Pulmonary artery endothelial cell (primary cell): ENCODE measurements around the gene ACIN1. TPM values are rescaled to one million over a fixed set of nuclear protein-coding genes. Genes with fewer than 3 reads are reported as not detected.

Experiments
- DNase-seq: peaks from one replicate; pipeline ENCODE4 v3.0.0-alpha.2; 2011; ENCODE audit warnings: low read depth, low spot score
- total RNA-seq: library from RNA; depleted of rRNA; stranded (reverse); fragments of >200 nt; gene quantifications from 2 replicates; pipeline ENCODE4 v1.2.3, GENCODE V29; 2014

ACIN1 gene
- total RNA-seq, 1 donor from 2014 or later = 62.8 TPM

- no peak for DNase-seq
Measured at GRCh38 chr14:23080474-23080873, 14.5 kb downstream of the ACIN1 start.

- no peak for DNase-seq
Measured at GRCh38 chr14:23079716-23080115, 15.2 kb downstream of the ACIN1 start.

GRCh38 chr14:23078692-23079116 lies 16.2 kb downstream of the ACIN1 start:
- DNase-seq = peak; percentile 70

- DNase-seq = no peak
Measured at GRCh38 chr14:23077962-23078361, 17.0 kb downstream of the ACIN1 start.

GRCh38 chr14:23076785-23077408 lies 18.0 kb downstream of the ACIN1 start:
- no peak for DNase-seq

GRCh38 chr14:23074906-23075305 lies 20.0 kb downstream of the ACIN1 start:
- DNase-seq = no peak

- DNase-seq = no peak
Measured at GRCh38 chr14:23071921-23072539, 22.9 kb downstream of the ACIN1 start.

- DNase-seq = peak; percentile 78
Measured at GRCh38 chr14:23071244-23071920, 23.6 kb downstream of the ACIN1 start.

GRCh38 chr14:23070262-23071129 lies 24.4 kb downstream of the ACIN1 start:
- DNase-seq = no peak

- no peak for DNase-seq
Measured at GRCh38 chr14:23069413-23069806, 25.5 kb downstream of the ACIN1 start.

GRCh38 chr14:23068789-23069412 lies 26.0 kb downstream of the ACIN1 start:
- peak; percentile 78 for DNase-seq

GRCh38 chr14:23067847-23068788 lies 26.8 kb downstream of the ACIN1 start:
- no peak for DNase-seq

- no peak for DNase-seq
Measured at GRCh38 chr14:23066855-23067744, 27.8 kb downstream of the ACIN1 start.

GRCh38 chr14:23066368-23066767 lies 28.6 kb downstream of the ACIN1 start:
- no peak for DNase-seq

- no peak for DNase-seq
Measured at GRCh38 chr14:23063601-23064000, 31.3 kb downstream of the ACIN1 start.

- DNase-seq = peak; percentile 87
Measured at GRCh38 chr14:23062002-23062401, 32.9 kb downstream of the ACIN1 start.

GRCh38 chr14:23060536-23061260 lies 34.2 kb downstream of the ACIN1 start:
- no peak for DNase-seq
